ENCODE results near the gene ANKRD13A. TPM values are rescaled to one million over a fixed set of nuclear protein-coding genes. Genes with fewer than 3 reads are reported as not detected.

ANKRD13A gene
- total RNA-seq, 1 donor from 2014 or later = 55.4 TPM

DNA sequence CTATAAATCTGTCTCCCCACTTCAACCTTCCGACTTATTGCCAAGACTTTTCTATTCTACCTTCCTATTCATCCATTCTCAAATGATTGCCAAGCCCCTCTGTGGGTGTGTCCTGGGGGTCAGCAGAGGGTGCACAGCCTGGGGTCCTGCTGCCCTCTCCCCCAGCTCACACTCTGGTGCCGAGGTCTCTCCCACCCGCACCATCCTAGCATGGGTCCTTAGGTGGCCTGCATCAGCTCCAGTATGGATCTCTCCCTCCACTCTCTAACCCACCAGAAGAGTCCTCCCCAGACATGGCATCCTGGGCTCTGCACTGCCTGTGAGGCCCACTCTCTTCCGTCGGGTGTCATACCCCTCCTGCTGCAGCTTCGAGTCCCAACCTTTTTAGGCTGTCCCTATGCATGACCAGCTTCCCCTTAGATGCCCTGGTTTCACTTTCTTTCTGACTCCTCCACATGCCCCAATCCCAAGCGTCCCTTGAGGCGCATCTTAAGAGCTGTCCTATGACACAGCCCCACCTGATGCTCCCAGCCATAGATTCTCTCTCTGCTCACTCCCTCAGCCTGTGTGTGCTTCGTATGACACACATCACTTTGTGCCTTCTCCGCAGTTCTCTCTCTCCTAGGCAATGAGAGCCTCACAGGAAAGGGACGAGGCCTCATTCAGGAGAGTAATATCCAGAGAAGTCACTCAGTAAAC is 46.9 kb upstream of the ANKRD13A start:
- Mint-ChIP-seq H3K4me1 (ENCODE audit: unreplicated experiment) (peaks cover 21% of the 10 kb centered on the region), H3K9me3 (ENCODE audit: unreplicated experiment) (no peaks in the 10 kb centered on the region), H3K4me3 (ENCODE audit: unreplicated experiment) (peak overlapping the region; percentile 39), H3K27me3 (ENCODE audit: unreplicated experiment) (peaks cover 2% of the 10 kb centered on the region), H3K27ac (ENCODE audit: unreplicated experiment) (peak overlapping the region; percentile 7), H3K36me3 (ENCODE audit: low read depth, unreplicated experiment) (peaks cover 45% of the 10 kb centered on the region)
- TF ChIP-seq, protein P1, sequence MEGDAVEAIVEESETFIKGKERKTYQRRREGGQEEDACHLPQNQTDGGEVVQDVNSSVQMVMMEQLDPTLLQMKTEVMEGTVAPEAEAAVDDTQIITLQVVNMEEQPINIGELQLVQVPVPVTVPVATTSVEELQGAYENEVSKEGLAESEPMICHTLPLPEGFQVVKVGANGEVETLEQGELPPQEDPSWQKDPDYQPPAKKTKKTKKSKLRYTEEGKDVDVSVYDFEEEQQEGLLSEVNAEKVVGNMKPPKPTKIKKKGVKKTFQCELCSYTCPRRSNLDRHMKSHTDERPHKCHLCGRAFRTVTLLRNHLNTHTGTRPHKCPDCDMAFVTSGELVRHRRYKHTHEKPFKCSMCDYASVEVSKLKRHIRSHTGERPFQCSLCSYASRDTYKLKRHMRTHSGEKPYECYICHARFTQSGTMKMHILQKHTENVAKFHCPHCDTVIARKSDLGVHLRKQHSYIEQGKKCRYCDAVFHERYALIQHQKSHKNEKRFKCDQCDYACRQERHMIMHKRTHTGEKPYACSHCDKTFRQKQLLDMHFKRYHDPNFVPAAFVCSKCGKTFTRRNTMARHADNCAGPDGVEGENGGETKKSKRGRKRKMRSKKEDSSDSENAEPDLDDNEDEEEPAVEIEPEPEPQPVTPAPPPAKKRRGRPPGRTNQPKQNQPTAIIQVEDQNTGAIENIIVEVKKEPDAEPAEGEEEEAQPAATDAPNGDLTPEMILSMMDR (IDR thresholded peaks at IDR 0.05; ENCODE audit: unreplicated experiment) = no peak
- no peak for DNase-seq (ENCODE audit: low spot score)

DNA sequence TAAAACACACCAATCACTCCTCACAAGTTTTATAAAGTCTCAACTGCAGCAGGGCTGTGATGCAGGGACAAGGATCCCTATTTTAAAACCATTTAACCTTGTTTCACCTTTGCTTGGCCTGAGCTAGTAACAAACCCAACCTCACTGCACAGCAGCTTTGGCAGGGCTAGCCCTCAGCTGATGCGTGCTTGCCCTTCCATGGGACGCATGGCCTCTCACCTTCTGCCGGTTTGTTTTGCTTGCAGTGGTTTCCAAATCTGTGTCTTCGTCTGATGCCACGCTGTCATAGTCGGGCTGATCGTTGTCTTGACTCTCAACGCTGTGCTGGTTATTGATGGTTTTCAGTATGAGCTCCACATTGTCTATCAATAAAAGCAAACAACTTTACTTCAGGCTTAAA is 46.4 kb upstream of the ANKRD13A start:
- Mint-ChIP-seq H3K4me1 (ENCODE audit: unreplicated experiment) (peaks cover 16% of the 10 kb centered on the region), H3K9me3 (ENCODE audit: unreplicated experiment) (no peaks in the 10 kb centered on the region), H3K4me3 (ENCODE audit: unreplicated experiment) (peak overlapping the region; percentile 48), H3K36me3 (ENCODE audit: low read depth, unreplicated experiment) (peaks cover 44% of the 10 kb centered on the region), H3K27me3 (ENCODE audit: unreplicated experiment) (peaks cover 2% of the 10 kb centered on the region), H3K27ac (ENCODE audit: unreplicated experiment) (no peak overlapping the region)
- TF ChIP-seq, protein P1 (IDR thresholded peaks at IDR 0.05; ENCODE audit: unreplicated experiment) = no peak
- DNase-seq (ENCODE audit: low spot score) = no peak

DNA sequence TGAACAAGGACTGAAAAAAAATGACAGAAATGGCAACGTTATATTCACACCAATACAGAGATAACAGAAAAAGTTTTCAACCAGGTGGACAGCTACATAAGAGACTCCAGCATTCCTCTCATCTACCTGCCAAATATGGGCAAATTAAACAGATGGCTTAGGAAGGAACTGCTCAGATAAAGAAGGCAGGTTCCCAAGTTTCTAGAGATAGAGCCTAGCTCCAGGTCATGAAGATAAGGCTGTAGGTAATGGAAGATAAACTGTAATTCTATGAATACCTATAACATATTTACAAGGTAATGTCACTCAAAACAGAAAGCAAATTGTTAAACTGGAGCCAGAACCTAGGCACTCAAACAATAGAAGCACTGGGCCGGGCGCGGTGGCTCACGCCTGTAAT is 45.6 kb upstream of the ANKRD13A start:
- Mint-ChIP-seq H3K27me3 (ENCODE audit: unreplicated experiment) (peaks cover 2% of the 10 kb centered on the region), H3K36me3 (ENCODE audit: low read depth, unreplicated experiment) (peaks cover 44% of the 10 kb centered on the region), H3K9me3 (ENCODE audit: unreplicated experiment) (no peaks in the 10 kb centered on the region), H3K27ac (ENCODE audit: unreplicated experiment) (no peak overlapping the region), H3K4me3 (ENCODE audit: unreplicated experiment) (peak overlapping the region; percentile 5), H3K4me1 (ENCODE audit: unreplicated experiment) (peaks cover 11% of the 10 kb centered on the region)
- no peak for DNase-seq (ENCODE audit: low spot score)
- TF ChIP-seq, protein P1 (IDR thresholded peaks at IDR 0.05; ENCODE audit: unreplicated experiment) = no peak

DNA sequence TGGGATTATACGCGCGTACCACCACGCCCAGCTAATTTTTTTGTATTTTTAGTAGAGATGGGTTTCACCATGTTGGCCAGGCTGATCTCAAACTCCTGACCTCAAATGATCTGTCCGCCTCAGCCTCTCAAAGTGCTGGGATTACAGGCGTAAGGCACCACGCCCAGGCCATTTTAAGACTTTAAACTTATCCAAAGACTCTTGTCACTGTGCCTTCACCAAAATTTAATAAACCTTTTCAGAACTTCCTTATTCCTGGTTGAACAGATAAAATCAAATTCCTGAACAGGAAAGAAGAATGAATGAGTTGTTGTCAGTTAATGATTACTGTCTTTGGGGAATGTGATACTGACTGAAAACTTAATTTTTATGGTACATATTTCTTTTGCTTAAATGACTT is 40.9 kb upstream of the ANKRD13A start:
- Mint-ChIP-seq H3K4me3 (ENCODE audit: unreplicated experiment) (no peak overlapping the region), H3K36me3 (ENCODE audit: low read depth, unreplicated experiment) (peaks cover 39% of the 10 kb centered on the region), H3K27ac (ENCODE audit: unreplicated experiment) (no peak overlapping the region), H3K9me3 (ENCODE audit: unreplicated experiment) (no peaks in the 10 kb centered on the region), H3K27me3 (ENCODE audit: unreplicated experiment) (no peaks in the 10 kb centered on the region), H3K4me1 (ENCODE audit: unreplicated experiment) (no peaks in the 10 kb centered on the region)
- DNase-seq (ENCODE audit: low spot score) = no peak
- TF ChIP-seq, protein P1 (IDR thresholded peaks at IDR 0.05; ENCODE audit: unreplicated experiment) = no peak

DNA sequence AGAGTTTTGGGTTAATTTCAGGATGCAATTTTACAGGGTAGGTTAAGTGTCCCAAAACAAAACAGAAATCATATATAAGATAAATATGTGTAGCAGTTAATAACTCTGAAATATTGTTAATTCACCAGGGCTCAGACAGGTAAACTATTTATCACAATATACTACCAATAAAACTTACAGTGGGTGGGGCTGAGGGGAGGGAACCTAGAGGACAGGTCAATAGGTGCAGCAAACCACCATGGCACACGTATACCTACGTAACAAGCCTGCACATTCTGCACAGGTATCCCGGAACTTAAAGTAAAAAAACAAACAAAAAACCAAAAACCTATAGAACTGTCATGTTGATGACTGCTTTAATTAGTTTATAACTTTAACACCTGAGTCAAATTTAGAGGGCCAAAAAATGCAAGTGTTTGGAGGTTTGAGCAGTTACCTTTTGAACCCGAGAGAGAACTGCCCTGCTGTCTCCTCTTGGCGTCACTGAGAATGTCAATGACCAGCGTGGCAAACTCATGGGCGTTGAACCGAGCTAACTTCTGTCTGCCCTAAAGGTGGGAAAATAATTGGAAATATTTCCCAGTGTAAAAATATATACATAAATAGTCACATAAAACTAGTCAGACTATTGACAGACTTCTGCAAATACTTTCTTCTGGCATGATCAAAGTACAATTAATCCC is 39.7 kb upstream of the ANKRD13A start:
- Mint-ChIP-seq H3K9me3 (ENCODE audit: unreplicated experiment) (no peaks in the 10 kb centered on the region), H3K27ac (ENCODE audit: unreplicated experiment) (no peak overlapping the region), H3K27me3 (ENCODE audit: unreplicated experiment) (no peaks in the 10 kb centered on the region), H3K36me3 (ENCODE audit: low read depth, unreplicated experiment) (peaks cover 44% of the 10 kb centered on the region), H3K4me1 (ENCODE audit: unreplicated experiment) (no peaks in the 10 kb centered on the region), H3K4me3 (ENCODE audit: unreplicated experiment) (no peak overlapping the region)
- no peak for DNase-seq (ENCODE audit: low spot score)
- TF ChIP-seq, protein P1 (IDR thresholded peaks at IDR 0.05; ENCODE audit: unreplicated experiment) = no peak
